ENCODE measurements around the gene FAM83C.

FAM83C gene

GRCh38 chr20:35243986-35244385 lies 48.2 kb downstream of the FAM83C start:
- no peak for DNase-seq (ENCODE audit: low spot score)
- TF ChIP-seq CTCF (IDR thresholded peaks at IDR 0.05; ENCODE audit: extremely low read depth, insufficient read depth, missing control alignments), result no peak

GRCh38 chr20:35243317-35243716 lies 48.9 kb downstream of the FAM83C start:
- TF ChIP-seq CTCF (IDR thresholded peaks at IDR 0.05; ENCODE audit: extremely low read depth, insufficient read depth, missing control alignments), result no peak
- in situ Hi-C loops (cut with MboI; ENCODE audit: low pct_unique_long_range_greater_than_20kb, low sequenced_read_pairs, unreplicated experiment), result no loop called here
- no peak for DNase-seq (ENCODE audit: low spot score)

More at GRCh38 chr20:35243986-35244385, 48.2 kb downstream of the FAM83C start:
- in situ Hi-C loops (cut with MboI; ENCODE audit: low pct_unique_long_range_greater_than_20kb, low sequenced_read_pairs, unreplicated experiment), result no loop called here

- in situ Hi-C loops (cut with MboI; ENCODE audit: low pct_unique_long_range_greater_than_20kb, low sequenced_read_pairs, unreplicated experiment), result no loop called here
- TF ChIP-seq CTCF (IDR thresholded peaks at IDR 0.05; ENCODE audit: extremely low read depth, insufficient read depth, missing control alignments), result no peak
- no peak for DNase-seq (ENCODE audit: low spot score)
Observed at GRCh38 chr20:35240811-35241293, 51.4 kb downstream of the FAM83C start.

- in situ Hi-C loops (cut with MboI; ENCODE audit: low pct_unique_long_range_greater_than_20kb, low sequenced_read_pairs, unreplicated experiment), result no loop called here
- DNase-seq (ENCODE audit: low spot score), result no peak
- no peak for TF ChIP-seq CTCF (IDR thresholded peaks at IDR 0.05; ENCODE audit: extremely low read depth, insufficient read depth, missing control alignments)
Observed at GRCh38 chr20:35240083-35240810, 52.0 kb downstream of the FAM83C start.

- no peak for TF ChIP-seq CTCF (IDR thresholded peaks at IDR 0.05; ENCODE audit: extremely low read depth, insufficient read depth, missing control alignments)
- DNase-seq (ENCODE audit: low spot score), result no peak
- in situ Hi-C loops (cut with MboI; ENCODE audit: low pct_unique_long_range_greater_than_20kb, low sequenced_read_pairs, unreplicated experiment), result no loop called here
Observed at GRCh38 chr20:35238735-35239134, 53.5 kb downstream of the FAM83C start.

- no peak for TF ChIP-seq CTCF (IDR thresholded peaks at IDR 0.05; ENCODE audit: extremely low read depth, insufficient read depth, missing control alignments)
- in situ Hi-C loops (cut with MboI; ENCODE audit: low pct_unique_long_range_greater_than_20kb, low sequenced_read_pairs, unreplicated experiment), result no loop called here
- no peak for DNase-seq (ENCODE audit: low spot score)
Observed at GRCh38 chr20:35238170-35238569, 54.1 kb downstream of the FAM83C start.

Data from GM13977 (cell line).